Lower leg skin (tissue), 3 donors: Measurements from ENCODE around the gene ATP11B.

Experiments
- CTCF ChIP-seq, 3 donors: fragments of 450-650 bp; IDR thresholded peaks; one replicate each; pipeline ENCODE4 v1.5.1; 2016; ENCODE audit warnings: antibody characterized with exemption in 3 of 3, mild to moderate bottlenecking in 3 of 3, moderate library complexity in 2 of 3
- POLR2A ChIP-seq, 2 donors: fragments of 450-650 bp; IDR thresholded peaks; one replicate each; pipeline ENCODE4 v1.6.1; 2016 to 2017; ENCODE audit warnings: antibody characterized with exemption in 2 of 2, mild to moderate bottlenecking in 1 of 2, moderate library complexity in 1 of 2

DNA sequence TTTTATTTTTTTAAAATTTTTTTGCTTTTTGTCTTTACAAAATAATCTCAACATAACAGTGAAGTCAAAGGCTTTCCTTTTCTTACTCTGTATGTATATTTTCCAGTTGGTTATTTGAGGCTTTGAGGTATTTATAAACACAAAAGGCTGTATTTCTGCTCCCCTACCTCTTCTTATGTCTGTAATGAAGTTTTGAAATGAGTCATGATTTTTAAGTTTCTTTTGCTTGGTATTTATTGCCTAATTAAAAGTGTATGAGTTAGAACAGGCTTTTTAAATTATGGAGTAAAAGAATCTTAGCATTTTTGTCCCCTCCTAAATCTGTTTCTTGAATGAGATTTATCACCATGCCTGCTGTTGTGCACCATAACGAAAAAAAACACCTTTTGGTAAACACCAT is 121.0 kb downstream of the ATP11B start:
- TF ChIP-seq CTCF (IDR thresholded peaks at IDR 0.05) (no peak), POLR2A (IDR thresholded peaks at IDR 0.05) (no peak)
